GM21619 (cell line): ENCODE results near the gene KCNA2.

Experiments
- ATAC-seq: cut with Tn5 transposase; IDR thresholded peaks from one replicate; pipeline ENCODE4 v1.9.1; 2021; ENCODE audit not compliant: unreplicated experiment

KCNA2 gene

DNA sequence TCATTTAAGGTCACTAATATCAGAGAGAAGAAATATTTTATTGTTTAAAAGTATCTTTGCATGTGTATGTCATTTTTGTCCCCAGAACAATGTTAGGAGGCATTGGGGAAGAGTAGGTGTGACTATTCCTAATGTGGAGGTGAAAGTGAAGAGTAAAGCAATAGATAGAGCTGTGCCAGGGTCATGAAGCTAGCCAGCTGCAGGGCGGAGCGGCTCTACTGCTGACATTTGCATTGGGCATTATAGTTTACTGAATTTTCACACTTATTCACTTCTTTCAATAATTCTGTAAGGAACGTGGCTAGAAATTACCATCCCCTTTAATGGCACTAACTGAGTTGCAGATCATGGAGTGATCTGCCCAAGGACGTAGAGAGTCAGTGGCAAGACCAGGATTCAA is 35.3 kb downstream of the KCNA2 start:
- ATAC-seq: no peak

- ATAC-seq: no peak
Observed at GRCh38 chr1:110570307-110570706, 35.9 kb downstream of the KCNA2 start.

GRCh38 chr1:110566836-110567235 is 39.3 kb downstream of the KCNA2 start:
- no peak for ATAC-seq

DNA sequence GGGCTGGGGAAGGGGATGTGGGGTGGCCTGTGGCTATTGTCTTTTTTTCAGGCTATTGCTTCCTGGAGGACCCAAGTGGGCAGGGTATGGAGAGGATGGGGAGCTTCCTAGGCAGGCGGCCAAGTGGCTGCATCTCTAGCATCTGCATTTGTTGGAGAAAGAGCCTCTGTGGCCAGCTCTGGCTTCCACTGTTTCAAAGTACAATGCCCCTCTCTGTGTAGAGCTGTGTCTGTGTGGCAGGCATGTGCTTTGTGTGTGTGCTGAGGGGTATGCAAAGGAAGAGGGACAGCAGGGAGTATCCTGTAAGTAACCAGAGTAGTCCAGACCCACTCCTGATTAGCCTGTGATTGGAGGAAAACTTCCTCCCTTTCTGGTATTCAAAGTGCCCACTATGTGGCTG is 40.6 kb downstream of the KCNA2 start:
- ATAC-seq: no peak

GRCh38 chr1:110563089-110563488 is 43.1 kb downstream of the KCNA2 start:
- ATAC-seq: no peak

DNA sequence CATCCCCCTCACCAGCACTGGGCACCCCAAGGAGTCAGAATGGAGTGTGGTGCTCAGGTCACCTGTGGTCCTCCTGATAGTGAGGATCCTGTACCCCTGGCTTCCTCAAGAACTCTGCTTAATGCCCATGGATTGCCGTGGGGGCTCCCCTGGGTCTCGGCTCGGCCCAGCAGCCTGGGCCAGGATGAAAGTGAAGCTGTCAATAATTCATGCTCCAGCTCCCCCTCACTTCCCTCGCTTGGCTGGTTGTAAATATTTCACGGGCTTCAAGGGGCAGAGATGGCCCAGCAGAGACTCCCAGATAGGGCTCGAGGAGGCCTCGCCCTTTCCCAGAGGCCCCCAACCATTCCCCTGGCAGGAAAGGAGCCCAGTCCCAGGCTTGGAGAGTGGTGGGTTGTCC is 44.6 kb downstream of the KCNA2 start:
- ATAC-seq: no peak

GRCh38 chr1:110559157-110559556 is 47.0 kb downstream of the KCNA2 start:
- ATAC-seq: no peak

DNA sequence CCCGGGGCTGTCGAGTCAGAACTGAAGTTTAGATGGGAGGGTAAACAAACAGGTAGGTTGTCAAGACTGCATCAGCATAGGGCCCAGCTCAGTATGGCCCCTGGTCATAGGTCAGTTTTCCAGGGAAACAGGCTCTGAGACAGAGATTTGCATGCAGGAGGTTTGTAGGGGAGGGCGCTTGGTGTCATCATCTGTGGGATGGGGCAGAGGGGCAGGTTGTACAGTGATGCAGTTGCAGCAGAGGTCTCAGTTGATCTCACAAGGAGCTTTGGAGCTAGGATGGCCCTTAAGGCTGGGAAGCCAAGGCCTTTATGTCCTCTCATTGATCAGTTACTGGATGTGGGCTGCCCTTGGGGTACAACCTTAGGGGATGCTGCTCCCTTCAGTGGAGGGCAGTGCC is 48.7 kb downstream of the KCNA2 start:
- no peak for ATAC-seq

- no peak for ATAC-seq
Observed at GRCh38 chr1:110556471-110556807, 49.7 kb downstream of the KCNA2 start.

GRCh38 chr1:110555807-110556470 is 50.2 kb downstream of the KCNA2 start:
- no peak for ATAC-seq

- ATAC-seq: no peak
Observed at GRCh38 chr1:110554871-110555801, 51.0 kb downstream of the KCNA2 start.

- no peak for ATAC-seq
Observed at GRCh38 chr1:110551278-110551809, 54.8 kb downstream of the KCNA2 start.

- ATAC-seq: no peak
Observed at GRCh38 chr1:110549831-110550230, 56.3 kb downstream of the KCNA2 start.

DNA sequence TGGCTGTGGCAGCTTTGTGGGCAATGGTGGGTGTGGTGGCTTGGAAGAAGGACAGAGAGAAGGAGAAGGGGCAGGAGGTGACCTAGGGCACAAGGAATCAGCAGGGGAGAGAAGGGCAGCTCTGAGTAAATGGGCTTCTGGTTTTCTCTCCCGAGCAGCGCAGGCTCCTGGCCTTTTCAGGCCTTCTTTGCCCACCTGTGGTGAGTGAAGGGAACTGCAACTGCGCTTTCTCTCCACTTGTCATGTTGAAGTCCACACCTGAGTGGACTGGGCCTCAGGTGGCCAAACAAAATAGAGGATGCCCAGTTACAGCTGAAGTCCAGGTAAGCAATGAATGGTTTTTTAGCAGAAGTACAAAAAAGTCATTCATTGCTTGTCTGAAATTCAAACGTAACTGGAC is 57.8 kb downstream of the KCNA2 start:
- no peak for ATAC-seq

DNA sequence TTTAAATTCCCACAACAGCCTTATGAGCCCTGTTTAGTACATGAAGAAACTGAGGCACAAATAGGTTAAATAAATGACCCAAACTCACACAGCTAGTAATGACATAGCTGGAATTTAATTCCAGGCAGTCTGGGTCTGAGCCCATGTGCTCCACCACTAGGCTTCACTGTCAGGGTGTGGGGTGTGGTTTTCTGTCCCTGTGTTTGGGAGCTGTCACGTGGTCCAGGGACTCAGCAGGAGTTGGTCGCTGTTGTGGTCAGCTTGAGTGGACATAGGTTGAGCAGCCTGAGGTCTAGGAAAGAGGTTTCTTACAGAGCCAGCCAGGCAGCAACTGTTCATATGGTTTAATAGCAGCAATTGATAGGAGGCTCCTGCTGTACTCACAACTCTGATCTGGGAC is 59.1 kb downstream of the KCNA2 start:
- no peak for ATAC-seq

GRCh38 chr1:110545492-110545891 is 60.7 kb downstream of the KCNA2 start:
- ATAC-seq: no peak

- no peak for ATAC-seq
Observed at GRCh38 chr1:110544753-110545152, 61.4 kb downstream of the KCNA2 start.
